Testis (tissue), 3 donors: ENCODE data around the gene DNAH6. TPM values are rescaled to one million over a fixed set of nuclear protein-coding genes. Genes with fewer than 3 reads are reported as not detected.

Experiments used
- DNase-seq: peaks from one replicate; pipeline ENCODE4 v3.0.0-alpha.2; 2019
- H3K27ac ChIP-seq, 2 donors: fragments of 200-600 bp; sonication (generic); one replicate each; pipeline ENCODE4 v1.5.1; 2019
- H3K27me3 ChIP-seq: fragments of 200-600 bp; sonication (generic); one replicate; pipeline ENCODE4 v1.5.1; 2019
- H3K36me3 ChIP-seq: fragments of 200-600 bp; sonication (generic); one replicate; pipeline ENCODE4 v1.5.1; 2017; ENCODE audit warnings: low read depth; ENCODE audit errors: missing control alignments
- H3K4me1 ChIP-seq: fragments of 200-600 bp; sonication (generic); one replicate; pipeline ENCODE4 v1.5.1; 2019
- H3K4me3 ChIP-seq, 2 donors: fragments of 200-600 bp; sonication (generic); one replicate each; pipeline ENCODE4 v1.5.1; 2017 to 2019
- H3K9me3 ChIP-seq: fragments of 200-600 bp; sonication (generic); one replicate; pipeline ENCODE4 v1.5.1; 2017
- POLR2A ChIP-seq: fragments of 450-650 bp; IDR thresholded peaks from one replicate; pipeline ENCODE4 v1.6.1; 2017; ENCODE audit warnings: antibody characterized with exemption, mild to moderate bottlenecking, moderate library complexity
- WGBS, 2 donors: methylation state at CpG; one replicate each; pipeline ENCODE4 v1.1.5; 2018; 5-methylcytosine and 5-hydroxymethylcytosine counted together
- intact Hi-C: fragments of 100-400 bp; cut with DNase I; formaldehyde crosslinking; loops from one replicate; pipeline ENCODE4 v1.15.1; 2023; ENCODE audit warnings: low total_unique reads
- polyA plus RNA-seq: library from polyadenylated mRNA; stranded (reverse); fragments of 350-450 nt; fragmentation: Illumina TruSeq; extraction: RNeasy Lipid Tissue Mini Kit (QIAGEN cat#74804); gene quantifications from one replicate; pipeline ENCODE4 v1.2.3, GENCODE V29; 2014; ENCODE audit warnings: low read depth, low replicate concordance; ENCODE audit not compliant: insufficient read depth
- total RNA-seq, 2 donors: library from RNA; depleted of rRNA; stranded (reverse); fragments of >200 nt; gene quantifications; one replicate each; pipeline ENCODE4 v1.2.3, GENCODE V29; 2016
- TF ChIP-seq, protein P1 (sequence below), 3 experiments: fragments of 450-650 bp in 2 of 3; fragments of 200-600 bp in 1 of 3; sonication (generic) in 1 of 3; IDR thresholded peaks; one replicate each; pipeline ENCODE4 v1.5.1; 2016 to 2019; ENCODE audit warnings: antibody characterized with exemption in 3 of 3, mild to moderate bottlenecking in 2 of 3, moderate library complexity in 1 of 3

Gene DNAH6
- total and polyA plus RNA-seq, 3 donors from 2014 or later, result 7.1 to 18.4 (median 11.8) TPM

DNA sequence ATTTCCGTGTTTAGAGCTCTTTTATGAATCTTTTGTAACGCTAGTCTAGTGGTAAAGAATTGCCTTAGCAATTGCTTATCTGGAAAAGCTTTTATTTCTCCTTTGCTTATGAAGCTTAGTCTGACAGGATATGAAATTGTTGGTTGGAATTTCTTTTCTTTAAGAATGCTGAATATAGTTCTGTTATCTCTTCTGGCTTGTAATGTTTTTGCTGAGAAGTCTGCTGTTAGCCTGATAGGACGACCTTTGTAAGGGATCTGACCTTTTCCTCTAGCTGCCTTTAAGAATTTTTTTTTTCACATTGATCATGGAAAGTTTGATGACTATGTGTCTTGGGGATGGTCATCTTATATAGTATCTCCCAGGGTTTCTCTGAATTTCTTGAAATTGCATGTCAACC lies 263.5 kb downstream of the DNAH6 start:
- no peaks in the 10 kb centered on the region for H3K9me3 ChIP-seq
- H3K27me3 ChIP-seq, result no peaks in the 10 kb centered on the region
- no peak for DNase-seq
- TF ChIP-seq, protein P1, sequence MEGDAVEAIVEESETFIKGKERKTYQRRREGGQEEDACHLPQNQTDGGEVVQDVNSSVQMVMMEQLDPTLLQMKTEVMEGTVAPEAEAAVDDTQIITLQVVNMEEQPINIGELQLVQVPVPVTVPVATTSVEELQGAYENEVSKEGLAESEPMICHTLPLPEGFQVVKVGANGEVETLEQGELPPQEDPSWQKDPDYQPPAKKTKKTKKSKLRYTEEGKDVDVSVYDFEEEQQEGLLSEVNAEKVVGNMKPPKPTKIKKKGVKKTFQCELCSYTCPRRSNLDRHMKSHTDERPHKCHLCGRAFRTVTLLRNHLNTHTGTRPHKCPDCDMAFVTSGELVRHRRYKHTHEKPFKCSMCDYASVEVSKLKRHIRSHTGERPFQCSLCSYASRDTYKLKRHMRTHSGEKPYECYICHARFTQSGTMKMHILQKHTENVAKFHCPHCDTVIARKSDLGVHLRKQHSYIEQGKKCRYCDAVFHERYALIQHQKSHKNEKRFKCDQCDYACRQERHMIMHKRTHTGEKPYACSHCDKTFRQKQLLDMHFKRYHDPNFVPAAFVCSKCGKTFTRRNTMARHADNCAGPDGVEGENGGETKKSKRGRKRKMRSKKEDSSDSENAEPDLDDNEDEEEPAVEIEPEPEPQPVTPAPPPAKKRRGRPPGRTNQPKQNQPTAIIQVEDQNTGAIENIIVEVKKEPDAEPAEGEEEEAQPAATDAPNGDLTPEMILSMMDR (IDR thresholded peaks at IDR 0.05), result no peak
- no peak for TF ChIP-seq POLR2A
- H3K4me3 ChIP-seq, result no peak overlapping the region
- no peak overlapping the region for H3K27ac ChIP-seq
- no peaks in the 10 kb centered on the region for H3K36me3 ChIP-seq
- 90 to 93% methylated on average over 3 of the region's 3 CpGs for WGBS, 2 donors
- intact Hi-C loops, result no loop called here
- no peaks in the 10 kb centered on the region for H3K4me1 ChIP-seq

DNA sequence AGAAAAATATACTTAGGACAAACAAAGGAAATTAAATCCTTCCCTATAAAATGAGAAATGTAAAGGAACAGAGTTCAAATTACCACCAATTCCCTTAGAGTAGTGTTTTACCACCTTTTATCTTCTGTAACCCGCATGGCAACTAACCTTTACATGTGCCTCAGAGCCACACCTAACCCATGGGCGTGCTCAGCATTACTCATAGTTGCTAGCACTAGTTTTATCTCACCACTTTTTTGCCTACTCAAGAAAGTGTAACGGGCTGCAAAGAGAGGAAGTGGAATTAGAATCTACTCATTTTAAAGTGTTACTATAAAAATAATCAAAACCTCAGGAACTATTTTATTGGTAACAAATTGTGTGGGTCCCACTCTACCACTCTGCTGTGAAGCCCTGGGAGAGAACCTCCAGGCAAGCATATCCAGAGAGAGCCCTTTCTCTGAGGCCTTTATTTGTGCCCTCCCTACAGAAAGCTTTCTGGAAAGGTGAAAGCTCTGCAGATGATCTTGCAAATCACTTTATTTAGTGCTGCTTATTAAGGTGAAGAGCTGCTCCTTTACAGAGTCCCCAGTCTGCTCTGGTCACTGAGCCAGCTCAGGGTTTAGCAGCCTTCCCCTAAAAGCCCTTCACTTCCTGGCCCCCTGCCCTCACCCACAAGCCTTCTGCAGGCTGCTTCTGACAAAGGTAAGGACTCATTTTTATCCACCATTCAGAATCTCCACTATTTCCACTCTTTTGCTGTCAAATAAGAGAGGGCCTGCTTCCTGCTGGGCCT lies 265.8 kb downstream of the DNAH6 start:
- intact Hi-C loops, result no loop called here

DNA sequence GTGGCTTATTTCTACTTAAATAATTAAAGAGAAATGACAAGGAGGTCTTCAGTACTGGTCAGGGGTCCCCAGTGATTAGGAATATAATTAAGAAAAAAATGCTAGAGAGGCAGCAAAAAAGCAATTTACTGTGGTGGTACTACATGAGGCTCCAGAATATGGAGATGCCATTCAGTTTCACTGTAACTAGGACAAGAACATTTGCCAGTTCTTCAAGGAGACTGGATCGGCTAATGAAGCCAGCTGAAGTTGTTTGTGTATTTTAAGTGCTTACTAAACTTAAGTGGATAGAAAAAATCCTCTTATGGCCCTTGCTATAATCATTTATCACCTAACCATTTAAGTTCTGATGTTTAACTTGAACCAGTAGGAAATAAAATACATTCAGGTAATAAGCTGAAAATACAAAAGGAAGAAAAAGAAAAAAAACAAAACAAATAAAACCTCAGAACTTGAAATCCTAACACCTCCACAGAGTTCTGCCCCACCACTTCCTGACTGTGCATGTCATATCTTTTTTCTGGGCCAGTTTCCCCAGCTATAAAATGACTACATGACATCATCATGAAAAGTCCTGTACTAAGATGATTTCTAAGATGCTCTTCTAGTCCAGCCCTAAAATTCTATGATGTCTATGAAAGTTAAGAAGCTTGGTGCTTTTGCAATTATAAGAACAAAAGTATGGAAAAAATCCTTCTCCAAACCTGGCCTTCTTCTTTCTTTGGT lies 266.6 kb downstream of the DNAH6 start:
- Histone ChIP-seq H3K4me3 (no peak overlapping the region), H3K36me3 (no peaks in the 10 kb centered on the region), H3K4me1 (no peaks in the 10 kb centered on the region), H3K27ac (no peak overlapping the region), H3K27me3 (no peaks in the 10 kb centered on the region), H3K9me3 (no peaks in the 10 kb centered on the region)
- no peak for DNase-seq
- TF ChIP-seq, protein P1 (IDR thresholded peaks at IDR 0.05), result no peak
- no peak for TF ChIP-seq POLR2A
- 48 to 61% methylated on average over 1 of the region's 1 CpG for WGBS, 2 donors
- intact Hi-C loops, result no loop called here

More for the DNA sequence above, 265.8 kb downstream of the DNAH6 start:
- no peak for DNase-seq
- Histone ChIP-seq H3K27me3 (no peaks in the 10 kb centered on the region), H3K4me1 (no peaks in the 10 kb centered on the region), H3K9me3 (no peaks in the 10 kb centered on the region), H3K36me3 (no peaks in the 10 kb centered on the region), H3K27ac (no peak overlapping the region), H3K4me3 (no peak overlapping the region)
- WGBS, 2 donors, result 86 to 88% methylated on average over 3 of the region's 3 CpGs
- TF ChIP-seq, protein P1 (IDR thresholded peaks at IDR 0.05), result no peak
- TF ChIP-seq POLR2A, result no peak

DNA sequence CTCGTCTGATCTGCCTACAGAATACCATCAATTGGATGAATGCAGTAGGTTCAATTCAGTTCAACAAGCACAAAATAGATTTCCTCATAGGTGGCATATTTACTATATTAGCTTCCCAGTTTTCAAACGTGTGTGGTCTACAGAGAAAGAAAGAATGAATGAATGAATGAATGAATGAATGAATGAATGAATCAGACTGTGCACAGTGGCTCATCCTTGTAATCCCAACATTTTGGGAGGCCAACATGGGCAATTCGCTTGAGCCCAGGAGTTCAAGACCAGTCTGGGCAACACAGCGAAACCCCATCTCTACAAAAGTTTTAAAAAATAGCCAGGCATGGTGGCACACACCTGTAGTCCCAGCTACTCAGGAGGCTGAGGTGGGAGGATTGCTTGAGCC lies 269.7 kb downstream of the DNAH6 start:
- H3K27me3 ChIP-seq, result no peaks in the 10 kb centered on the region
- H3K9me3 ChIP-seq, result no peaks in the 10 kb centered on the region
- TF ChIP-seq, protein P1 (IDR thresholded peaks at IDR 0.05), result no peak
- TF ChIP-seq POLR2A, result no peak

More for the DNA sequence above, 269.7 kb downstream of the DNAH6 start:
- H3K36me3 ChIP-seq, result no peaks in the 10 kb centered on the region
- no peak overlapping the region for H3K4me3 ChIP-seq
- no peaks in the 10 kb centered on the region for H3K4me1 ChIP-seq
- H3K27ac ChIP-seq, result no peak overlapping the region
- DNase-seq, result no peak
- intact Hi-C loops, result no loop called here
- 87 to 94% methylated on average over 4 of the region's 4 CpGs for WGBS, 2 donors
